NCI-H1417 (cell line): Measurements from ENCODE around the gene GALNT5.
A peak's percentile ranks its signal among the peaks of the same experiment; 100 is the strongest.
"Not testable (repeated sequence)": the region's sequence is repeated elsewhere in the genome, so short reads cannot be mapped to it uniquely, and the experiment has no call there.

Source experiments
- DNase-seq, 3 experiments: peaks; one replicate each; lab custom pipeline; 2025; lab: John Stamatoyannopoulos, UW

Gene GALNT5, protein sequence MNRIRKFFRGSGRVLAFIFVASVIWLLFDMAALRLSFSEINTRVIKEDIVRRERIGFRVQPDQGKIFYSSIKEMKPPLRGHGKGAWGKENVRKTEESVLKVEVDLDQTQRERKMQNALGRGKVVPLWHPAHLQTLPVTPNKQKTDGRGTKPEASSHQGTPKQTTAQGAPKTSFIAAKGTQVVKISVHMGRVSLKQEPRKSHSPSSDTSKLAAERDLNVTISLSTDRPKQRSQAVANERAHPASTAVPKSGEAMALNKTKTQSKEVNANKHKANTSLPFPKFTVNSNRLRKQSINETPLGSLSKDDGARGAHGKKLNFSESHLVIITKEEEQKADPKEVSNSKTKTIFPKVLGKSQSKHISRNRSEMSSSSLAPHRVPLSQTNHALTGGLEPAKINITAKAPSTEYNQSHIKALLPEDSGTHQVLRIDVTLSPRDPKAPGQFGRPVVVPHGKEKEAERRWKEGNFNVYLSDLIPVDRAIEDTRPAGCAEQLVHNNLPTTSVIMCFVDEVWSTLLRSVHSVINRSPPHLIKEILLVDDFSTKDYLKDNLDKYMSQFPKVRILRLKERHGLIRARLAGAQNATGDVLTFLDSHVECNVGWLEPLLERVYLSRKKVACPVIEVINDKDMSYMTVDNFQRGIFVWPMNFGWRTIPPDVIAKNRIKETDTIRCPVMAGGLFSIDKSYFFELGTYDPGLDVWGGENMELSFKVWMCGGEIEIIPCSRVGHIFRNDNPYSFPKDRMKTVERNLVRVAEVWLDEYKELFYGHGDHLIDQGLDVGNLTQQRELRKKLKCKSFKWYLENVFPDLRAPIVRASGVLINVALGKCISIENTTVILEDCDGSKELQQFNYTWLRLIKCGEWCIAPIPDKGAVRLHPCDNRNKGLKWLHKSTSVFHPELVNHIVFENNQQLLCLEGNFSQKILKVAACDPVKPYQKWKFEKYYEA

DNA sequence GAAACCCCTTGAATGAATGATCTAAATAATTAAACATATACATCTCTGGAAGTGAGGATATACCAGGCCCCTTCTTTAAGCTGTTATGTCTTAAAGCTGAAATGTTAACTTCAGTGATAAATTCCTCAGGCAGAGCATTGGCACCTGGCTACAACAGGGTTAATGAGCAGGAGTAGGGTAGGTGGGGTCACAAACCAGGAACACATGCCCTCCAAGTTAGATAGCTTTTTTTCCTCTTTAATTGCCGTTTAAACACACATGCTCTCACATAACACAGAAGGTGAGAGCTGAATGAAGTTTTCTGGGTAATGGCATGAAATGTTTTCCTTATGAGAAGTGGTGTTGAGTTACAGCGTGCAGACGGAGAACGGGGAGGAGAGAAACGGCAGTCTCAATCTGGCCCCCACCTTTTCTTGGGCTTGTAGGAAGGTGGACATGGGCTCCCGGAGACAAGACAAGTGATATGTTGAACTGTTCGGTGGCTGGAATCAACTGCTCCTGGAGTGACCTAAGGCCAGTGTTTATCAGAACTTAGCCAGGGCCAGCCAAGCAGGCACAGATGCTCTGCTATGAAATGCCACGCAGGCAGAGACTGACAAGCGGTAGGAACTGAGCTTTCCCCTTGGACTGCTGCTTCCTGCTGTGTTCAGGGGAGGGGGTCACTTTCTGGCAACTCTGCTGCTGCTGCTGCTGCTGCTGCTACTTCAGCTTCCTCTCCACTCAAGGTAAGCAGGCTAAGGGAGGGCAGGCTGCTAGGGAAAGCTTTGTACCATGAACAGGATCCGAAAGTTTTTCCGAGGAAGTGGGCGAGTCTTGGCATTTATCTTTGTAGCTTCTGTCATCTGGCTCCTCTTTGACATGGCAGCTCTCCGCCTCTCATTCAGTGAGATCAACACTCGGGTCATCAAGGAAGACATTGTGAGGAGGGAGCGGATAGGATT is at the start of gene GALNT5:
Gene GALNT5 (plus strand): TSS at position 394 of the 941 bp plus-strand sequence. CDS start 378 bp downstream, at position 772.
- DNase-seq: peak in 2 of 3 experiments; percentile 15 to 32

DNA sequence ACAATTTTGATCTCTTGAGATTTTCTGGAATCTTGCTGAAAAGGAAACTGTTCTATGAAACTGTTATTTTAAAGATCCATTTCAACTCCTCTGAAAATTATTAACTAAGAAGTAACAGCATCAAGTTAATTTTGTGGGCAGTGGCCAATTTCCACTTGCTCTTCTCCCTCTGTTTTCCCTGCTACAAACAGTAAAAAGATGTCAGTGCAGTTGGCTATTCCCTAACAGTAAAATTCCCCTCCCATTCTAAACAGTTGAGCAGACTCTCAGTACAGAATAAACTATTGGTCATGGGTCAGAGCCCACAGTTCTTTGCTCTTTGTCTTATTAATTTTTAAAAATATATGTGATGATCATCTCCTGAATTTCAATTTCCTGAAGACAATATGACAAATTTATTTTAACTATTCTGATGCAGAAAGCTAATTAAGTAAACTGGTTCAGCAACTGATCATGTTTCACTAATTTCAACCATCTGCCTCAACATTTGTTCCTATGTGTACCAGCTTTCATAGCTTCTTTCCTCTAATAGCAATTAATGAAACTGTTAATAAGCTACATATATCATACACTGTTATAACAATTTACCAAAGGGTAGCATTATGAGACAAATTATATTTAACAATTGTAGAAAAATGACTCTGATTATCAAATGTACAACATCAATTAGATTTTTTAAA is 41.1 kb upstream of the GALNT5 start:
- no peak for DNase-seq

DNA sequence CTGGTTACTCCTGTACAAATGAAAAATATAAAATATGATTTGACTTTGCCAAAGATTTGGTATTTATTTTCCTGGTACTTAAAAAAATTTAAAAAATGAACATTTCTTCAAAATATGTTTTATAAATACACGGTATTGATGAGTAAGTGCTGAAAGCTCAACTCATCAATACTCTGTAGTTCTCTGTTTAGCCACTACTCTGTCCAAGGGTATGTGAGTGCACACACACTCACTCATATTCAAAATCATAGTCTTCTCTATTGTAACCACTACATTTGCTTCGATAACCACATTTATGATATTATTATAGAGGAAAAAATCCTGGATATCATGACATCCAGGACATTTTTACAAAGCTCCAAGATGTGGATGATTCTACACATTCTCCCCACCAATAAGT is 40.1 kb upstream of the GALNT5 start:
- DNase-seq: no peak

DNA sequence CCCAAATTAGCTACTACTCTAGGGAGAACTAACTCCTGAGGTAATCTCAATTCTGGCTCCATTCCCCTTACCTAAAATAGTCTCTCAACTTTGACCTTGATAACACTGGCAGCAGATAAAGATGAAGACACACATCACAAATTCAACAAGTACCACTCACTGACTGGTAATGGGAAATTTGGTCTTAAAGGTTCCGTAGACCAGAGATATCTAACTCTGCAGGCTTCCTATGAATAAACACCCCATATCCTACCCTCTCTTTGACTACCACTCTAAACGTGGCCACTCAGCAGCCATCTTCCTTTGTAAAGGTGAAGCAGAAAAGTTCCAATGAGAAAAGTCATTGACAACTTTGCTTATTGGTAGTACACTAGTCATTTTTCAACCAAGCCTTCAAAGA is 38.6 kb upstream of the GALNT5 start:
- DNase-seq: no peak

DNA sequence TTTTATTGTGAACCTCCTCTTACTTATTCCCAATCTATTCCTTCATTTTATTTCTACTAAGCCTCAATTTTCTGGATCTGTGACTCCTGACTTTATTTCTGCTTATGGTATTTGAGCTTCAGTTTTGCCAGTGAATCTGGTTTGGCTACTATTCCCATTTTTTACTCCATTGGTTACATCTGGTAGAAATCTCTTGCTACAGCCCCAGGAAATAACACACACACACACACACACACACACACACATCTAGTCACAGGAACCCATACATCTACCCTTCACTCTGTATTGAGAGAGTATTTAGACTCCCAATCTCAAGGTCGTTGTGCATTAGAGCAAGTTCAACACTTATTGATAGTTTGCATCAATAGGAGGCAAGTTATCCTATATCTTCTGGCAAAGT is 37.0 kb upstream of the GALNT5 start:
- DNase-seq: no peak

DNA sequence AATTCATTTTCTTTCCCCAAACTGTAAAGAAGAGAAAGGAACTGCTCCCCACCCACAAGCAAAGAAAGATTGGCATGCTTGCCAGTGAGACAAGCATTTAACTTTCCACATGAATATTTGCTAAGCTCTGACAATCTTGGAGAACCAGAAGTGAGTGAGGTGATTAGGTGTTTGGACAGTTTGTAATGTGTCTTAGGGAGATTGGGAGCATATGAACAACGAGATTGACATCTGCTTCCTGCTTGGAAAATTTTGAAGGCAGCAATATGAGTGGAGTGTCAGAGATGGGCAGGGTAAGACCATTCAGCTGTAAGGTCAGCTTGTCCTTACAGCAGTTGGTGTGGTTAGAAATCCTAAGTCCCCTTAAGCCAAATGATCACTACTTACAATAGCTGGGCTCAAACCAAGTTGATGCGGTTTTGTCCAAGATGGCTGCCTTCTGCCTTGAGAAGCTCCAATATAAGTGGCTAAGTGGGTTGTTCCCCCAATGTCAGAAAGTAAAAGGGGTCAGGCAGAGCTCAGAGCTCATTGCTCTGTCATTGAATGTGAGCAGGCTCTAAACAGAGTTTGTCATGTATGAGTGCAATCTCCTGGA is 36.0 kb upstream of the GALNT5 start:
- DNase-seq: no peak

DNA sequence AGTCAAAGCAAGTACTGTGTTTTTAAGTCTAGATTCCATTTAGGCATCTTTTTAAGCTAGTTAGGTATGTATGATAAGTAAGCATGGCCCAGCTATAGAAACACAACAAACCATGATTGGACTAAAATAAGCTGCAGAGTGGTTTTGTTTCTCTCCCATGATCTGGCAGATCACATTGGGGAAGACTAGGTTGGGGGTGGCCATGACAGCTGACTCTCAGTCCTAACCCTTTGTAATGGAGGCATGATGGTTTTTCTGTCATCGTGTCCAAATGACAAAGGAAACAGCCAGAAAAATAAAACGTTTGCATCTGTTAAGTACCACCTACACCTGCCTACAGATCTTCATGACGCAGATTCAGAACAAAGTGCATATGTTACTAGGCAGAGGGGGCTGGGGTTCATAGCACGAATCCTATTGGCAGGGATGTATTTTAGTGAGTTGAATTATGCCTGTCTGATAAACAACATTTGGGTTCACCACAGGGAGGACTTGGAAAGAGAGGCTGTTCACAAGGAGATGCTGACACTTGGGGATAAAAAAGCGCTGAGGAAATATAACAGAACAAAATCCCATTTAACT is 33.8 kb upstream of the GALNT5 start:
- no peak for DNase-seq

DNA sequence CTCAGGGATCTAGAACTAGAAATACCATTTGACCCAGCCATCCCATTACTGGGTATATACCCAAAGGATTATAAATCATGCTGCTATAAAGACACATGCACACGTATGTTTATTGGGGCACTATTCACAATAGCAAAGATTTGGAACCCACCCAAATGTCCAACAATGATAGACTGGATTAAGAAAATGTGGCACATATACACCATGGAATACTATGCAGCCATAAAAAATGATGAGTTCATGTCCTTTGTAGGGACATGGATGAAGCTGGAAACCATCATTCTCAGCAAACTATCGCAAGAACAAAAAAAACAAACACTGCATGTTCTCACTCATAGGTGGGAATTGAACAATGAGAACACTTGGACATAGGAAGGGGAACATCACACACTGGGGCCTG is 33.1 kb upstream of the GALNT5 start:
- not testable (repeated sequence) for DNase-seq

DNA sequence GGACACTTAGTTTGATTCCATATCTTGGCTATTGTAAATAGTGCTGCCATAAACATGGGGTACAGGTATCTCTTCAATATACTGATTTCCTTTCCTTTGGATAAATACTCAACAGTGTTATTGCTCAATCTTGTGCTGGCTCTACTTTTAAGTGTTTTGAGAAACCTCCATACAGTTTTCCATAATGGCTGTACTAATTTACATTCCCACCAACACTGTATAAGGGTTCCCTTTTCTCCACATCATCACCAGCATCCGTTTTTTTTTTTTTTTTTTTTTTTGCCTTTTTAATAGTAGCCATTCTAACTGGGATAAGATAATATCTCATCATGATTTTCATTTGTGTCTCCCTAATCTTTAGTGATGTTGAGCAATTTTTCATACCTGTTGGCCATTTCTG is 29.9 kb upstream of the GALNT5 start:
- no peak for DNase-seq

DNA sequence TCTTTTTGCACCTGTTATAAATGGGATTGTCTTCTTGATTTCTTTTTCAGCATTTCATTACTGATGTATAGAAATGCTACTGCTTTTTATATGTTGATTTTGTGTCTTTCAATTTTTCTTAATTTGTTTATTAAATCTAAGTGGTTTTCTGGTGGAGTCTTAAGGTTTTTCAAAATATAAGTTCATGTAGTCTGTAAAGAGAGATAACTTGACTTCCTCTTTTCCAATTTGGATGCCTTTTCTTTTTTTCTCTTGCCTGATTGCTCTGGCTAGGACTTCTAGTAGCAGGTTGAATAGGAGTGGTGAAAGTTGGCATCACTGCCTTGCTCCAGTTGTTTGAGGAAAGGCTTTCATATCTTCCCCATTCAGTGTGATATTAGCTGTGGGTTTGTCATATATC is 28.6 kb upstream of the GALNT5 start:
- DNase-seq: no peak

DNA sequence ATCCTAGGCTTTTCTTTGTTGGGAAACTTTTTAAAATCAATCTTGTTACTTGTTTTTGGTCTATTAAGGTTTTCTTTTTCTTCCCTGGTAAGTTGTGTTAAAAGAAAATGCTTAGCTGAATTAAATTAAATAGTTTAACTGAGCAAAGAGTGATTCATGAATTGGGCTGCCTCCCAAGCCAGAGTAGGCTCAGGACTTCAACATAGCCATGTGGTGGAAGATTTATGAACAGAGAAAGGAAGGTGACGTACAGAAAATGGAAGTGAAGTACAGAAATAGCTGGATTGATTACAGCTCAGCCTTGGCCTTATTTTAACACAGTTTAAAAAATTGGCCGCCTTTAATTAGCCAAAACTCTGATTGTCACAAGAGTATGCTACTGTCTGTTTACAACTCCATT is 27.9 kb upstream of the GALNT5 start:
- DNase-seq: no peak

DNA sequence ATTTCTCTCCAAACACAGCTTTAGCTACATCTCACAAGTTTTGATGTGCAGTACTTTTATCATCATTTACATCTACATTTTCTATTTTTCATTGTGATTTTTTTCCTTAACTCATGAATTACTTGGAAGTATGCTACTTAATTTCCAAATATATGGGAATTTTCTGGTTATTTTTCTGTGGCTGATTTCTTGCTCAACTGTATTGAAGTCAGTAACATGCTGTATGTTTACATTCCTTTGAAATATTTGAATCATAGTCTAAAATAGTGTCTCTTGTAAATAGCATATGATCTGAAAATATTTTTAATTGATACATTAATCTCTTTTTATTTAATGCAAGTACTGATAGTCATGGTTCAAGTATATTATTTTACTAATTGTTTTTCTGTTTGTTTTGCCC is 26.0 kb upstream of the GALNT5 start:
- DNase-seq: no peak

DNA sequence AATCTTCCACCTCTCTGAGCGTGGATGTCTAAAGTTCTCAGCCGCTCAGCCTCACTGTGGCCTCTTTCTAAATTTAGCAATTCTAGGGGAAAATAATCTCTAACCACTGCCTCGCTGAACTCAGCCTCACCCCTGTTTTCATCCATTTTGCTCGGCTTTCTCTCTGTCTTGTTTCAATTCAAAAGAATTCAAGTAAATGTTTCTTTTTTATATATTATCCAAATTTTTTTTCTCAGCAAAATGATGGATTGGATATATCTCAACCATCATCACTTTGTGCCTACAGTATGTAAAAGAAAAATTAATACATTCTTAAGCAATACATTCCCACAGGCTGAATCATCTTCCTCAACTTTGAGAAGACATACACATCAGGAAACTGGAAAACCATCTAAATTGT is 24.0 kb upstream of the GALNT5 start:
- no peak for DNase-seq

DNA sequence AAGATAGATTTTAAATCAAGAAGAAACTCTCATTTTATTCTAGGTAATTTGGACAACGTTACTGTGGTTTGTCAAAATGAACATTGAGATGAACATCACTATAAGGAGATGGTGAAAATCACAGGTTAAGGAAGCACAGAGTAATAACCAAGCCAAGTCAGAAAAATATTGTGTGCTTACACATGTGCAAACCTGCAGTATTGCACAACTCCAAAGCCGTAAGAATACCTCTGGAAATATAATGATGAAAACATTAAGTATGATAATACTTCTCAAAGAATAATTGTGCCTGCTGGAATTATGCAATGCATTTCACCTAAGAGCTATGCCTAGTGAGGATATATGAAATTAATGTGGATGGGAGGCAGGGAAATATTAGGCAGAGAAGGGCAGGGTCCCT is 21.1 kb upstream of the GALNT5 start:
- DNase-seq: no peak

DNA sequence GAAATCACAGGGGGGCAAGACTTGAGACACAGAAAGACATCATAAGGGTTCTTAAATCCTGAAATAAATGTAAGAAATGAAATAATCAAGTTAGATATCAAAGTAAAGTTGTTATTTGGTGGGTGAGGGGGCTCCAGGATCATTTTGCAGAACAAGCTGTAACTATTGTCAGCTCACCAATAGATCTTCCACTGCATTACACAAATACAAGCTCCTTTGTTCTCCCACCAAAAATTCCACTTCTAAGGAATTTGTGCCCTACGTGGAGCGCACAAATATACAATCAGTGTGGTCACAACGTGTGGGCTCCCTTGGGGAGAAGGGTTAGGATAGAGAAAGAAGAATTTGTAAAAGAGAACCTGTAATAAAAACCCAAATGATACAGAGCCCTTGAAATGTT is 19.2 kb upstream of the GALNT5 start:
- no peak for DNase-seq

DNA sequence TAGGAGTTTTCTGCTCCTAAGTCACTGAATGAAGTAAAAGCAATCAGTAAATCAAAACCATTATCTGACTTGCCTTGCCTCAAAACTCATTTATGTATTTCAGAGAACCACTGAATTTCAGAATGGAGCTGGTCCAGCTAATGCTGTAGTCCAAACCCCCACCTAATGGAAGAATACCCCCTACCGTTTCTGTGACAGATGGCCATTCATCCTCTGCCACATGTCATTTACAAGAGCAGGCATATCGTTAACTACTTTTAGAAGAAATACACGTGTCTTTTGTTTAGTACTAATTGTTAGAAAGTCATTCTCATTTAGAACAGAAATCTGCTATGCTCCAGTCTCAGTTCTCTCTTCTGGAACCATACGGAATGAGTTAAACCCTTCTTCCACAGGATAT is 12.8 kb upstream of the GALNT5 start:
- DNase-seq: peak in 1 of 3 experiments; percentile 17

DNA sequence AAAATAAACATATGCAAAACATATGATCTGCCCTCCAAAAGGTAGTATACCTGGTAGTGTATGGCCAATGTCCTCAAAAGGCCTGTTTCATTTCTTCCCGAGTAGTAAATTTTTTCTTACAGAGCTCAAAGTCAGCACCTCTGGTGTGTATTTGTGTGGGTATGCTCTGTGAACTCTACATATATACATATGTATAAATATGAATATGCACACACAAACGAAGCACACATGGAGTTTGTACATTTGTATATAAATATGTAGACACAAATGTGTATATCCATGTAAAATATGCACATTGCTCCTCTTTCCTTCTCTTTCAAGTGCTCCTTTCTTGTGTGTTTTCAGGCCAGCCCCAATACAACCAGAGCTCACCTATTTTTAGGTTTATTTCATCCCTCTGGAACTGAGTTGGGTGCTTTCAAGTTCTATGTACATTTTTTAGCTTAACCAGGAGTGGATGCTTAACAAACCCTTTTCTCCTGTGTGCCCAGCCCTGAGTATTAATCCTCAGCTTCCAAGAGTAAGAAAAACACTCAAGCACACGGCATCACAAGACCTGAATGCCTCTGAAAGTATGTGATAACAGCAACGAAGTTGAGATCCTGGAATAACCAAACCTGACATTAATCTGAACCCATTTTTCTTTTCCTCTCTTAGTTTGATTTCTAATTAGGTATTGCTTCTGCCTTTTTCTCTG is 12.2 kb upstream of the GALNT5 start:
- DNase-seq: no peak

DNA sequence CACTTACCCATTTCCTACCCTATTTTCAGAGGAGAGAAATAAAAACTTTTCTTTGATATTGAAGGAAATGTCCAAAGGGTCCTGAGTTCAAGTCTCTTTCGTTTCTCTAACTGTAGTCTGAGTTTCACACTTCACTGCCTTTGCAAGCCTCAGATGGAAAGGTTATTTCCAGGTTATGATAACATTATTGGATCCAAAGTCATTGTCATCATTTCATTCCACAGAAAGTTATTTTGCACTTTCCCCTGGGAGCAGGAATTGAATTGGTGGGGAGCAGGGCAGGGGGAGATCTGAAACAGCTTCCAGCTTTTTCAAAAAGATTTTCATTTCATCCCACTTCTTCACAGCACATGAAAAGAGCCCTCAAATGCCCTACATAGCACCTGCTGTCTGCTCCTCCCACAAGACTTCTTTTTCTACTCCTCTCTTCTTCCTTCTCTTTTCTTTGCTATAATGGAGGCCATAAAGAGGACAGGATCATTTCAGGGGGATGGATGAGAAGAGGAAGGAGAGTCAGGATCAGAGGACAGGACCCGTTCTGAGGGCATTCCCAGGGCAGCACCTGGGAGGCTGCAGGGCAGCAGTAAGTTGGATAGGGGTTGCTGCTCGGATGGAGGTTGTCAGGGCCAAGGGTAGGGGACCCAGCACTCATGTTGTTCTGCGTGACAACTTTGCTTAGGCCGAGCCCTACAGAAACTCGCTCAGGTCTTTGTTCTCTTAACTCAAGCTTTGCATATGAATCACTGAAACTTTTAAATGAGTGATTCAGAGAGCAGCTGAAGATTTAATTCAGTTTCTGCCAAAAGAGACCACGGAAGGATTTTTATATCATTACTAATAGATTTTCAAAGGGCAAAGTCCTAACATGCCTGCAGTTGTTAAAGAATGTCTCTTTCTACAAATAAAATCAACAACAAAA is 11.4 kb upstream of the GALNT5 start:
- no peak for DNase-seq
